HS-5 (cell line): ENCODE data around the gene PPP1R26.
"Not testable (repeated sequence)": the region's sequence is repeated elsewhere in the genome, so short reads cannot be mapped to it uniquely, and the experiment has no call there.

ENCODE experiments used
- DNase-seq: peaks from one replicate; pipeline ENCODE4 v3.0.0-alpha.2; 2012; ENCODE audit warnings: low read depth

PPP1R26 gene

GRCh38 chr9:135479469-135480052, at the start of gene PPP1R26:
Gene PPP1R26 (plus strand): TSS chr9:135479782. CDS start chr9:135484511, 4,729 bp downstream.
- DNase-seq = no peak

GRCh38 chr9:135437259-135437658, 42.3 kb upstream of the PPP1R26 start:
- no peak for DNase-seq

- DNase-seq = not testable (repeated sequence)
Measured at GRCh38 chr9:135437696-135438095, 41.9 kb upstream of the PPP1R26 start.

- not testable (repeated sequence) for DNase-seq
Measured at GRCh38 chr9:135438581-135439232, 40.9 kb upstream of the PPP1R26 start.

- DNase-seq = not testable (repeated sequence)
Measured at GRCh38 chr9:135439514-135439913, 40.1 kb upstream of the PPP1R26 start.

GRCh38 chr9:135439916-135440315, 39.7 kb upstream of the PPP1R26 start:
- DNase-seq = no peak

GRCh38 chr9:135440620-135441019, 39.0 kb upstream of the PPP1R26 start:
- no peak for DNase-seq

- DNase-seq = not testable (repeated sequence)
Measured at GRCh38 chr9:135441105-135442071, 38.2 kb upstream of the PPP1R26 start.

GRCh38 chr9:135442075-135442474, 37.5 kb upstream of the PPP1R26 start:
- no peak for DNase-seq

- DNase-seq = no peak
Measured at GRCh38 chr9:135443797-135444425, 35.7 kb upstream of the PPP1R26 start.

GRCh38 chr9:135447126-135447525, 32.5 kb upstream of the PPP1R26 start:
- no peak for DNase-seq

- no peak for DNase-seq
Measured at GRCh38 chr9:135448663-135449100, 30.9 kb upstream of the PPP1R26 start.

GRCh38 chr9:135449532-135449931, 30.1 kb upstream of the PPP1R26 start:
- not testable (repeated sequence) for DNase-seq

- no peak for DNase-seq
Measured at GRCh38 chr9:135450956-135451355, 28.6 kb upstream of the PPP1R26 start.

GRCh38 chr9:135451909-135452308, 27.7 kb upstream of the PPP1R26 start:
- not testable (repeated sequence) for DNase-seq

- DNase-seq = no peak
Measured at GRCh38 chr9:135454737-135455136, 24.8 kb upstream of the PPP1R26 start.

- DNase-seq = no peak
Measured at GRCh38 chr9:135455401-135456030, 24.1 kb upstream of the PPP1R26 start.

- DNase-seq = no peak
Measured at GRCh38 chr9:135456436-135457104, 23.0 kb upstream of the PPP1R26 start.

GRCh38 chr9:135458478-135458877, 21.1 kb upstream of the PPP1R26 start:
- not testable (repeated sequence) for DNase-seq

GRCh38 chr9:135461936-135462335, 17.6 kb upstream of the PPP1R26 start:
- DNase-seq = no peak

- peak; percentile 25 for DNase-seq
Measured at GRCh38 chr9:135463140-135463539, 16.4 kb upstream of the PPP1R26 start.
